ENCODE results near the gene TMEM150B.

DNA sequence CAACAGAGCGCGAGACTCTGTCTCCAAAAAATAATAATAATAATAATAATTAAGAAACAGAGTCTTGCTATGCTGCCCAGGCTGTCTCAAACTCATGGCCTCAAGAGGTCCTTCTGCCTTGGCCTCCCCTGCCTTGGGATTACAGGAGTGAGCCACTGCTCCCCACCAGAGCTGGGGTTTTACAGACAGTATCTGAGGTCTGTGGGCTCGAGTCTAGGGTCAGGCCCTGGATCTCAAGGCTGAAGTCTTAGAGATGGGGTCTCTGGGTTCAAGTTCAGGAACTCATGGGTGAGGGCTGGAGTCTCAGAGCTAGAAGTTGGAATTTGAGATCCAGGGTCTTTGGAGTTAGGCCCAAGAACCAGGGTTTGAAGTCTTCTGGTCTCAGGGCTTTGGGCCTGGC, 41.6 kb upstream of the TMEM150B start:
- TF ChIP-seq, protein P1, sequence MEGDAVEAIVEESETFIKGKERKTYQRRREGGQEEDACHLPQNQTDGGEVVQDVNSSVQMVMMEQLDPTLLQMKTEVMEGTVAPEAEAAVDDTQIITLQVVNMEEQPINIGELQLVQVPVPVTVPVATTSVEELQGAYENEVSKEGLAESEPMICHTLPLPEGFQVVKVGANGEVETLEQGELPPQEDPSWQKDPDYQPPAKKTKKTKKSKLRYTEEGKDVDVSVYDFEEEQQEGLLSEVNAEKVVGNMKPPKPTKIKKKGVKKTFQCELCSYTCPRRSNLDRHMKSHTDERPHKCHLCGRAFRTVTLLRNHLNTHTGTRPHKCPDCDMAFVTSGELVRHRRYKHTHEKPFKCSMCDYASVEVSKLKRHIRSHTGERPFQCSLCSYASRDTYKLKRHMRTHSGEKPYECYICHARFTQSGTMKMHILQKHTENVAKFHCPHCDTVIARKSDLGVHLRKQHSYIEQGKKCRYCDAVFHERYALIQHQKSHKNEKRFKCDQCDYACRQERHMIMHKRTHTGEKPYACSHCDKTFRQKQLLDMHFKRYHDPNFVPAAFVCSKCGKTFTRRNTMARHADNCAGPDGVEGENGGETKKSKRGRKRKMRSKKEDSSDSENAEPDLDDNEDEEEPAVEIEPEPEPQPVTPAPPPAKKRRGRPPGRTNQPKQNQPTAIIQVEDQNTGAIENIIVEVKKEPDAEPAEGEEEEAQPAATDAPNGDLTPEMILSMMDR (IDR thresholded peaks at IDR 0.05; ENCODE audit: low read depth, low read length, poor library complexity, severe bottlenecking), result no peak
- no peak for TF ChIP-seq EZH2phosphoT487 (IDR thresholded peaks at IDR 0.05; ENCODE audit: borderline replicate concordance, low read length)

Data from DOHH2 (cell line).